ENCODE measurements around the gene DTWD1.
"Not testable (repeated sequence)": the region's sequence is repeated elsewhere in the genome, so short reads cannot be mapped to it uniquely, and the experiment has no call there.

The DTWD1 gene

DNA sequence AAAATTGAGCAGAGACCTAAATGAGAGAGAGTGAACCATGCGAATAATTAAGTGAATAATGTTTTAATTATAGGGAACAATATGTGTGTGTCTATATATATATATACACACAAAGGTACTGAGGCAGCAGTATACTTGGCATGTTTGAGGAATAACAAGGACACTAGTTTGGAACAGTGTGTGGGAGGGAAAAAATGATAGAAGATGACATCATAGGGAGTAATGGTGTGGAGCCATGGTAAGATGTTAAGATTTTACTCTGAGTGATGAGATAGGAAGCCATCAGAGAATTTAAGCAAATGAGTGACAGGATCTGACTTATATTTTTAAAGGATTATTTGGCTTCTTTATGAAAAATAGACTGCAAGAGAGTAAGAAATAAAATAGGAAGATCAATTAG is 29.1 kb downstream of the DTWD1 start:
- DNase-seq = no peak

DNA sequence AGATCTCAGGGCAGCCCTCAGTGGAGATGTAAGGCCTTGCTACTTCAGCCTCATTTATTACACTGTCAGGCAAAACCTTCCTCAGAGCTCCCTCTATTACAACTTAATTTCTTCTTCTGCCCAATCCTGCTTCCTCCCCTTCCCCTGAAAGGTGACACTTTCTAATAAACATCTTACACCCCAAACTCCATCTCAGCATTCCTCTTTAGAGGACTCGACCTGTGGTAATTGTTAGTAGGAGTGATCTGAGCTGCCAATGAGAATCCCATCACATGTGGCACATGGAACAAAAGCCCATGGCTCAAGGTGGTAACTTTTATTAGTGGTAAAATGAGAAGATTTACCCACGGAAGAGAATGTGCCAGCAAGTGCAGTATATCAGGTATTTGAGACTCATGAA is 29.8 kb downstream of the DTWD1 start:
- no peak for DNase-seq

DNA sequence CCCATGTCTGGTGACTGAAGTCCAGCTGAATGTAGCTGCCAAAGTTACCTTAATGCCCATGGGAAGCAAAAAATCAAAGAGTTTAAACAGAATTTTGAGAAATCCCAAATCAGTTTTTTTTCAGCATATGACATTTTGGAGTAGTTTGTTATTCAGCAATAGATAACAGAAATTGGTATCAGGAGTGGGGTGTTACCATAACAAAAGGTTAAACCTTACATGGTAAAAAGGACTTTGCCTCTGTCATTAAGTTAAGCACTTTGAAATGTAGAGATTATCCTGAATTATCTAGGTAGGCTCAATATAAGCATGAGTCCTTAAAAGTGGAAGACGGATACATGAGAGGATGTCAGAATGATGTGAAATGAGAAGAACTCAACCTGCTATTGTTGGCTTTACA is 32.1 kb downstream of the DTWD1 start:
- no peak for DNase-seq

GRCh38 chr15:49656734-49657133 is 35.9 kb downstream of the DTWD1 start:
- no peak for DNase-seq

- no peak for DNase-seq
These were observed 43.9 kb downstream of the DTWD1 start for GRCh38 chr15:49664716-49665115.

DNA sequence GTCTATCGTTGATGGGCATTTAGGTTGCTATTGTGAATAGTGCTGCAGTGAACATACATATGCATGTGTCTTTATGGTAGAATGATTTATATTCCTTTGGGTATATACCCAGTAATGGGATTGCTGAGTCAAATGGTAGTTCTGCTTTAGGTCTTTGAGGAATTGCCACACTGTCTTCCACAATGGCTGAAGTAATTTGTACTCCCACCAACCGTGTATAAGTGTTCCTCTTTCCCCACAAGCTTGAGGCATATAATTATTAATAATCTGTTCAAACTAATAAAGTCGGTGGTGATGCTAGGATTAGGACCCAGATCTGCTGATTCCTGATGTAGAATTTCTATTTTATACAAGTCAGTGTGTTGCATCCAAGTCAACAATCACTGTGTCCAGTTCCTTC is 45.6 kb downstream of the DTWD1 start:
- DNase-seq = not testable (repeated sequence)

GRCh38 chr15:49669288-49669687 is 48.4 kb downstream of the DTWD1 start:
- DNase-seq = no peak

- DNase-seq = no peak
These were observed 53.0 kb downstream of the DTWD1 start for GRCh38 chr15:49673861-49674260.

- DNase-seq = no peak
These were observed 53.5 kb downstream of the DTWD1 start for GRCh38 chr15:49674370-49674769.

GRCh38 chr15:49675041-49675440 is 54.2 kb downstream of the DTWD1 start:
- no peak for DNase-seq

DNA sequence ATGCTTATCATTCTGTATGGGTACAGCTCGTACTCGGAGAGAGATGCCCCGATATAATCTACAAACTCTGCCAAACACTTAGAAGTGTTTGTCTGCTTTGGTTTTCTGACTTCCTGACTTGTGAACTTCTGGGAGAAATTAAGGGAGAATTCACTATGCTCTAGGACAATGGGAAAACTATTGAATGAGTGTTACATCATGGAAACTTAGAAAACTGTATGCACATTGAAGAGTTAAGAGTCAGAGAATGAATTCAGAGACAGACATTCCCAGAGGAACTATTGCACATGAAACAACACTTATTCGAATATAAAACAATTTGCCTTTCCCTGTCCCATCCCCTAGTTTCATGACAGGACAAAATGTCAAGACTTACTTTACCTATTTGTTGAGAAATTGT is 57.8 kb downstream of the DTWD1 start:
- no peak for DNase-seq

DNA sequence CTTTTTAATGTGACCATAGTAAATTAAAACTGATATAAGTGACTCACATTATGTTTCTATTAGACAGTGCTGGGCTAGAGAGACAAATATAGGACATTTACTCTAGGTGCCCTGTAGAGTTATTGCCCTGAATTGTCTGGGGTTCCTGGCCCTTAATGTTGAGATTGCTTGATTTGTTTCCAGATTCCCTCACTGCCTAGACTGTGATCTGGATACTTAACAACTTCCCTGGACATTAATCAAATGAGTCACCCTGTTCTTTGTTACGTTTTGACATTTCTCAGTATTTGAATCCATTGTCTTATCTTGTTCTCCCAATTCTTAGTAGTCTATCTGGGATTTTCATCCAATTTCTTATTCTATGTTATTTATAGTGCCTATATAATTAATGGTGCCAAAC is 65.8 kb downstream of the DTWD1 start:
- no peak for DNase-seq

- DNase-seq = no peak
These were observed 67.4 kb downstream of the DTWD1 start for GRCh38 chr15:49688135-49688790.

DNA sequence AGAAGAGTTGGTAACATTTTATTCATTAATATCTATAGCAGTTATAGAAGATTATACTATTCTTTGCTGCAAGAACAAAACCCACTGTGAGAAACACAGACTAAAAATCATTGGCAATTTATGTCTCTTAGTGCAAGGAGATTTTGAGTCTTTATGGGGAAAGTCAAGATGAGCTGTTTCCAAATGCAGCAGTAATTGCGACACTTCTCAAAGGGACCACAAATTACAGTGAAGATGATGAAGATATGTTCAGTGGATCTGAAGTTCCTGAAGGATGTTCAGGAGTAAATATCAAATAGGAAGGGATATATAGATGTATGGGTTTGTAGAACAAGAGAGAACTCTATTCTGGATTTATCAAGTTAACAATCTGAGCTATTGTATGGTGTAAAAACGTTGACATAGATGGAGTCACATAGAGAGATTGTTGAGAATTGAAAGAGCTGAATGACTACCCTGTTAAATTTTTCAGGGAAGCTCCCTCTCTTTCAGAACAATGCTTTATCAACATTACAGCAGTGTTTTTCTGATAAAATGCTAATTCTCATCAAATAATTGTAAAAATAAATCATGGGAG is 71.8 kb downstream of the DTWD1 start:
- no peak for DNase-seq

DNA sequence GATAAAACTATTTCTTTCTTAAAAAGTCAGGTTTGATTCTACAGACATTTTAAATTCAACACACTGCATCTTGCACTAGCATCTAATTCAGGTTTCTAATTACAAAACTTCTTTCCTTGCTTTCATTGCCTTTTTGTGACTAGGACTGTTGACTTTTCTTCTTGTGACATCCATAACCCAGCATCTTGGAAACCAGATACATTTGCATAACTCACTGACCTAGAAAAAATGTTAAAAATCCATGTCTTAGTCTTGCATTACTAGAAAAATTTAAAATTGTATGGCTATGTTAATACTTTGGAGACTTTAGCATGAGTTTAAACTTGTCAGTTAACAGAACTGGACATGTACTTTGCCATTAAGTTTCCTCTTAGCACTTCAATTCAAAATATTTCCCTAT is 72.7 kb downstream of the DTWD1 start:
- no peak for DNase-seq

DNA sequence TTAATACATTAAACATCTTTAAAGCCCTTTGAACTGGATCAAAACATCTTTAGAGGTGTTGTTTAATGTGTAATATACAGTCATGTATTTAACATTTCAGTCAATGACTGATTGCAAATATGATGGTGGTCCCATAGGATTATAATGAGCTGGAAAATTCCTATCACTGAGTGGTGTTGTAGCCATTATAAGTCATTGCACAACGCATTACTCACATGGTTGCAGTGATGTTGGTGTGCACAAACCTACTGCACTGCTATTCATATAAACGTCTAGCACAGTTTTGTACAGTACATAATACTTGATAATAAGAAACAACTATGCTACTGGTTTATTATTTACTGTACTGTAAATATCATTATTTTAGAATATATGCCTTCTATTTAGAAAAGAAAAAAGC is 75.6 kb downstream of the DTWD1 start:
- no peak for DNase-seq

- no peak for DNase-seq
These were observed 76.3 kb downstream of the DTWD1 start for GRCh38 chr15:49697121-49697520.

- DNase-seq = not testable (repeated sequence)
These were observed 82.1 kb downstream of the DTWD1 start for GRCh38 chr15:49702982-49703381.

All from CD4-positive, alpha-beta T cell treated with Interleukin-6 for 4 hours (primary cell).